Measurements from ENCODE around the gene ALOXE3.

Gene ALOXE3

GRCh38 chr17:8117980-8118768 lies at the start of gene ALOXE3:
TSS of gene ALOXE3 (minus strand) at chr17:8118514. CDS start at chr17:8117990, 524 bp downstream.
- no peak for DNase-seq

- no peak for DNase-seq
These were observed 49.2 kb upstream of the ALOXE3 start for GRCh38 chr17:8167526-8167925.

- DNase-seq = no peak
These were observed 48.4 kb upstream of the ALOXE3 start for GRCh38 chr17:8166731-8167130.

- no peak for DNase-seq
These were observed 46.5 kb upstream of the ALOXE3 start for GRCh38 chr17:8164815-8165131.

- peak; percentile 80 to 86 for DNase-seq
These were observed 45.9 kb upstream of the ALOXE3 start for GRCh38 chr17:8163978-8164814.

- peak in 1 of 2 donors; percentile 32 for DNase-seq
These were observed 45.0 kb upstream of the ALOXE3 start for GRCh38 chr17:8162997-8163977.

- DNase-seq = peak; percentile 82 to 88
These were observed 44.1 kb upstream of the ALOXE3 start, which contains the start of gene VAMP2 for GRCh38 chr17:8162233-8162996. TSS of gene VAMP2 (minus strand) at chr17:8162948. CDS start at chr17:8162879, 69 bp downstream.

- DNase-seq = peak in 1 of 2 donors; percentile 40
These were observed 43.2 kb upstream of the ALOXE3 start for GRCh38 chr17:8161289-8162232.

GRCh38 chr17:8160741-8161221 lies 42.5 kb upstream of the ALOXE3 start:
- DNase-seq = peak in 1 of 2 donors; percentile 30

GRCh38 chr17:8160224-8160577 lies 41.9 kb upstream of the ALOXE3 start:
- DNase-seq = no peak

GRCh38 chr17:8159459-8160223 lies 41.3 kb upstream of the ALOXE3 start:
- no peak for DNase-seq

- DNase-seq = peak in 1 of 2 donors; percentile 24
These were observed 40.7 kb upstream of the ALOXE3 start for GRCh38 chr17:8159032-8159400.

GRCh38 chr17:8158267-8159031 lies 40.1 kb upstream of the ALOXE3 start:
- DNase-seq = peak; percentile 88 to 91

- DNase-seq = peak; percentile 100
These were observed 38.1 kb upstream of the ALOXE3 start for GRCh38 chr17:8156246-8156992.

- DNase-seq = no peak
These were observed 37.6 kb upstream of the ALOXE3 start for GRCh38 chr17:8155996-8156245.

- peak in 1 of 2 donors; percentile 48 for DNase-seq
These were observed 37.1 kb upstream of the ALOXE3 start for GRCh38 chr17:8155231-8155995.

- no peak for DNase-seq
These were observed 36.4 kb upstream of the ALOXE3 start for GRCh38 chr17:8154608-8155155.
